ENCODE results near the gene TTC32.

TTC32 gene

GRCh38 chr2:19850056-19851050 is 51.4 kb downstream of the TTC32 start:
- no peak for DNase-seq (ENCODE audit: low spot score)

GRCh38 chr2:19848952-19849351 is 52.8 kb downstream of the TTC32 start:
- DNase-seq (ENCODE audit: low spot score): no peak

- no peak for DNase-seq (ENCODE audit: low spot score)
Measured at GRCh38 chr2:19848029-19848750, 53.6 kb downstream of the TTC32 start.

- no peak for DNase-seq (ENCODE audit: low spot score)
Measured at GRCh38 chr2:19847486-19847885, 54.3 kb downstream of the TTC32 start.
